Esophagus squamous epithelium (tissue), 5 donors: ENCODE measurements around the gene GPATCH3. TPM values are rescaled to one million over a fixed set of nuclear protein-coding genes. Genes with fewer than 3 reads are reported as not detected.
A peak's percentile ranks its signal among the peaks of the same experiment; 100 is the strongest.

Experiments
- DNase-seq: peaks from one replicate; lab custom pipeline; 2025; lab: John Stamatoyannopoulos, UW
- H3K27ac ChIP-seq, 4 donors: fragments of 200-600 bp; sonication (generic); one replicate each; pipeline ENCODE4 v1.5.1; 2016 to 2019; ENCODE audit warnings: mild to moderate bottlenecking in 1 of 4
- H3K27me3 ChIP-seq, 4 donors: fragments of 200-600 bp; sonication (generic); 1 replicate in 3 of 4; 2 replicates in 1 of 4; pipeline versions ENCODE4 v1.5.1 to v1.6.0; 2017 to 2021; ENCODE audit warnings: antibody characterized with exemption in 1 of 4
- H3K36me3 ChIP-seq, 3 donors: fragments of 200-600 bp; sonication (generic); one replicate each; pipeline ENCODE4 v1.5.1; 2016 to 2019
- H3K4me1 ChIP-seq, 3 donors: fragments of 200-600 bp; sonication (generic); one replicate each; pipeline ENCODE4 v1.5.1; 2017 to 2019
- H3K4me3 ChIP-seq, 4 donors: fragments of 200-600 bp; sonication (generic); 1 replicate in 3 of 4; 2 replicates in 1 of 4; pipeline ENCODE4 v1.5.1; 2016 to 2019; ENCODE audit warnings: mild to moderate bottlenecking in 2 of 4, moderate library complexity in 1 of 4
- H3K9me3 ChIP-seq, 3 donors: fragments of 200-600 bp; sonication (generic); one replicate each; pipeline ENCODE4 v1.5.1; 2016 to 2019
- POLR2A ChIP-seq, 4 donors: fragments of 450-650 bp; IDR thresholded peaks; one replicate each; pipeline ENCODE4 v1.6.1; 2017; ENCODE audit warnings: antibody characterized with exemption in 4 of 4, mild to moderate bottlenecking in 4 of 4, moderate library complexity in 3 of 4
- WGBS, 2 donors: methylation state at CpG; one replicate each; pipeline ENCODE4 v1.1.5; 2018; 5-methylcytosine and 5-hydroxymethylcytosine counted together
- intact Hi-C: fragments of 100-400 bp; cut with DNase I; formaldehyde crosslinking; loops from one replicate; pipeline ENCODE4 v1.15.0; 2022
- total RNA-seq, 4 donors: library from RNA; depleted of rRNA; stranded (reverse); fragments of >200 nt; gene quantifications; one replicate each; pipeline ENCODE4 v1.1.0, GENCODE V29; 2016
- TF ChIP-seq, protein P1 (sequence below), 6 experiments: fragments of 450-650 bp in 4 of 6; fragments of 200-600 bp in 2 of 6; sonication (generic) in 2 of 6; IDR thresholded peaks; one replicate each; pipeline ENCODE4 v1.5.1; 2016 to 2019; ENCODE audit warnings: antibody characterized with exemption in 6 of 6, mild to moderate bottlenecking in 4 of 6, moderate library complexity in 4 of 6
- donor health status: DM: yes; HTN: yes; CAD: no.

The GPATCH3 gene
- total RNA-seq, 4 donors from 2014 or later = 6.9 to 11.2 (median 7.6) TPM

DNA sequence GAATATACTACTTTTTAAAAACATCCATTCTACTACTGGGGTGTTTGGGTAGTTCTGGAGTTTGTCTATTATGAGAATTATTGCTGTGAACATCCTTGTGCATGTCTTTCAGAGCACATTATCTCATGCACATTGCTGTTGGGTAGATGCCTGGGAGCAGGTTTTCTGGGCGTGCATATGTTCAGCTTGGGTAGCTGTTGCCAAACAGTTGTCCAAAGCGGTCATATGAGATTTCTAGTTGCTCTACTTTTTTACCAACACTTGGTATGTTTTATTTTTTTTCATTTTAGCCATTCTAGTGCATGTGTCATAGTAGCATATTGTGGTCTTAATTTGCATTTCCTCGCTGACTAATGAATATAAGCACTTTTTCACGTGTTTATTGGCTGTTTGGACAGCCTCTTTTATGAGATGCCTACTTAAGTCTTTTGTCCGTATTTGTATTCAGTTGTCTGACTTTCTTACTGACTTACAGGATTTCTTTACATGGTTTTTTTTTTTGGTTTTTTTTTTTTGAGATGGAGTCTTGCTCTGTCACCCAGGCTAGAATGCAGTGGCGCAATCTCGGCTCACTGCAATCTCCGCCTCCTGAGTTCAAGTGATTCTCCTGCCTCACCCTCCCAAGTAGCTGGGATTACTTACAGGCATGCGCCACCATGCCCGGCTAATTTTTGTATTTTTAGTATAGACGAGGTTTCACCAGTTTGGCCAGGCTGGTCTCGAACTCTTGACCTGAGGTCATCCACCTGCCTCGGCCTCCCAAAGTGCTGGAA, 55.7 kb downstream of the GPATCH3 start:
- H3K4me3 ChIP-seq = no peak overlapping the region
- peaks cover 11 to 44% (median 15%) of the 10 kb centered on the region in 3 donors for H3K4me1 ChIP-seq
- TF ChIP-seq, protein P1, sequence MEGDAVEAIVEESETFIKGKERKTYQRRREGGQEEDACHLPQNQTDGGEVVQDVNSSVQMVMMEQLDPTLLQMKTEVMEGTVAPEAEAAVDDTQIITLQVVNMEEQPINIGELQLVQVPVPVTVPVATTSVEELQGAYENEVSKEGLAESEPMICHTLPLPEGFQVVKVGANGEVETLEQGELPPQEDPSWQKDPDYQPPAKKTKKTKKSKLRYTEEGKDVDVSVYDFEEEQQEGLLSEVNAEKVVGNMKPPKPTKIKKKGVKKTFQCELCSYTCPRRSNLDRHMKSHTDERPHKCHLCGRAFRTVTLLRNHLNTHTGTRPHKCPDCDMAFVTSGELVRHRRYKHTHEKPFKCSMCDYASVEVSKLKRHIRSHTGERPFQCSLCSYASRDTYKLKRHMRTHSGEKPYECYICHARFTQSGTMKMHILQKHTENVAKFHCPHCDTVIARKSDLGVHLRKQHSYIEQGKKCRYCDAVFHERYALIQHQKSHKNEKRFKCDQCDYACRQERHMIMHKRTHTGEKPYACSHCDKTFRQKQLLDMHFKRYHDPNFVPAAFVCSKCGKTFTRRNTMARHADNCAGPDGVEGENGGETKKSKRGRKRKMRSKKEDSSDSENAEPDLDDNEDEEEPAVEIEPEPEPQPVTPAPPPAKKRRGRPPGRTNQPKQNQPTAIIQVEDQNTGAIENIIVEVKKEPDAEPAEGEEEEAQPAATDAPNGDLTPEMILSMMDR (IDR thresholded peaks at IDR 0.05) = no peak
- no peak for TF ChIP-seq POLR2A (IDR thresholded peaks at IDR 0.05)
- H3K36me3 ChIP-seq = peaks cover 6 to 86% (median 13%) of the 10 kb centered on the region in 3 donors
- no peaks in the 10 kb centered on the region for H3K27me3 ChIP-seq
- peak overlapping the region; percentile 34 to 75 (median 68) for H3K27ac ChIP-seq
- H3K9me3 ChIP-seq = no peaks in the 10 kb centered on the region
- 48 to 66% methylated on average over 13 of the region's 13 CpGs for WGBS, 2 donors
- intact Hi-C loops = no loop called here
- DNase-seq = no peak

Other genes starting within 250 kb of the GPATCH3 start
- 10 to 100 TPM; 23.9 to 60.2 (median 43.5) TPM for gene ARID1A, start 204.5 kb downstream of the GPATCH3 start, total RNA-seq
- 10 to 100 TPM in 3 of 4 donors, 1 to 10 TPM in 1; 9.9 to 20.9 (median 13.1) TPM for gene PIGV, start 112.5 kb downstream of the GPATCH3 start, total RNA-seq
- gene ZDHHC18, start 73.8 kb downstream of the GPATCH3 start, total RNA-seq = 10 to 100 TPM; 24.5 to 34.4 (median 29.4) TPM
- gene SFN, start 37.3 kb downstream of the GPATCH3 start, total RNA-seq = 1,000 to 10,000 TPM; 1,060 to 2,609 (median 1,818) TPM
- gene GPN2, start 10.2 kb downstream of the GPATCH3 start, total RNA-seq = 10 to 100 TPM in 2 of 4 donors, 1 to 10 TPM in 2; 4.9 to 10.8 (median 9.4) TPM
- gene NR0B2, start 13.5 kb upstream of the GPATCH3 start, total RNA-seq = not detected
- gene NUDC, start 21.3 kb upstream of the GPATCH3 start, total RNA-seq = 10 to 100 TPM; 45.2 to 50.3 (median 46.1) TPM
- gene KDF1, start 60.0 kb upstream of the GPATCH3 start, total RNA-seq = 10 to 100 TPM; 18.4 to 25.6 (median 19.6) TPM
- gene TRNP1, start 93.2 kb upstream of the GPATCH3 start, total RNA-seq = 100 to 1,000 TPM in 1 of 4 donors, 10 to 100 TPM in 3; 26.9 to 208 (median 64.5) TPM
- 100 to 1,000 TPM in 3 of 4 donors, 10 to 100 TPM in 1; 76.9 to 263 (median 112) TPM for gene TENT5B, start 112.4 kb upstream of the GPATCH3 start, total RNA-seq